Mesothelial cell of epicardium (in vitro differentiated cells): ENCODE measurements around the gene NDUFB5. TPM values are rescaled to one million over a fixed set of nuclear protein-coding genes. Genes with fewer than 3 reads are reported as not detected.

Experiments
- DNase-seq, 2 experiments: peaks; one replicate each; pipeline ENCODE4 v3.0.0; 2021; ENCODE audit warnings: low spot score in 2 of 2; ENCODE audit not compliant: unreplicated experiment in 2 of 2
- H3K27ac Mint-ChIP-seq: 2 replicates; pipeline ENCODE4 v1.8.0; 2021; ENCODE audit warnings: mixed read lengths
- H3K27me3 Mint-ChIP-seq: 2 replicates; pipeline ENCODE4 v1.8.0; 2021; ENCODE audit warnings: low read depth, mixed read lengths
- H3K36me3 Mint-ChIP-seq: 2 replicates; pipeline ENCODE4 v1.8.0; 2021; ENCODE audit warnings: mixed read lengths
- H3K4me1 Mint-ChIP-seq: 2 replicates; pipeline ENCODE4 v1.8.0; 2021; ENCODE audit warnings: mixed read lengths
- H3K4me3 Mint-ChIP-seq: 2 replicates; pipeline ENCODE4 v1.8.0; 2021; ENCODE audit warnings: mild to moderate bottlenecking, moderate library complexity, mixed read lengths
- H3K9me3 Mint-ChIP-seq: 2 replicates; pipeline ENCODE4 v1.8.0; 2021; ENCODE audit warnings: mixed read lengths
- total RNA-seq: library from RNA; stranded (reverse); gene quantifications from 3 replicates; pipeline ENCODE4 v1.2.1, GENCODE V29; 2021
- TF ChIP-seq, protein P1 (sequence below): fragments of 200-600 bp; sonication (generic); IDR thresholded peaks from one replicate; pipeline ENCODE4 v1.5.0; 2021; ENCODE audit warnings: antibody characterized with exemption; ENCODE audit not compliant: unreplicated experiment

NDUFB5 gene
- total RNA-seq, 1 donor from 2014 or later = 66.9 TPM

- Mint-ChIP-seq H3K4me3 (no peak overlapping the region), H3K27me3 (no peaks in the 10 kb centered on the region), H3K27ac (peak overlapping the region; percentile 58), H3K9me3 (no peaks in the 10 kb centered on the region), H3K36me3 (peaks cover 20% of the 10 kb centered on the region), H3K4me1 (peaks cover 12% of the 10 kb centered on the region)
- no peak for DNase-seq
- TF ChIP-seq, protein P1, sequence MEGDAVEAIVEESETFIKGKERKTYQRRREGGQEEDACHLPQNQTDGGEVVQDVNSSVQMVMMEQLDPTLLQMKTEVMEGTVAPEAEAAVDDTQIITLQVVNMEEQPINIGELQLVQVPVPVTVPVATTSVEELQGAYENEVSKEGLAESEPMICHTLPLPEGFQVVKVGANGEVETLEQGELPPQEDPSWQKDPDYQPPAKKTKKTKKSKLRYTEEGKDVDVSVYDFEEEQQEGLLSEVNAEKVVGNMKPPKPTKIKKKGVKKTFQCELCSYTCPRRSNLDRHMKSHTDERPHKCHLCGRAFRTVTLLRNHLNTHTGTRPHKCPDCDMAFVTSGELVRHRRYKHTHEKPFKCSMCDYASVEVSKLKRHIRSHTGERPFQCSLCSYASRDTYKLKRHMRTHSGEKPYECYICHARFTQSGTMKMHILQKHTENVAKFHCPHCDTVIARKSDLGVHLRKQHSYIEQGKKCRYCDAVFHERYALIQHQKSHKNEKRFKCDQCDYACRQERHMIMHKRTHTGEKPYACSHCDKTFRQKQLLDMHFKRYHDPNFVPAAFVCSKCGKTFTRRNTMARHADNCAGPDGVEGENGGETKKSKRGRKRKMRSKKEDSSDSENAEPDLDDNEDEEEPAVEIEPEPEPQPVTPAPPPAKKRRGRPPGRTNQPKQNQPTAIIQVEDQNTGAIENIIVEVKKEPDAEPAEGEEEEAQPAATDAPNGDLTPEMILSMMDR = no peak
These were observed 9.2 kb downstream of the NDUFB5 start for GRCh38 chr3:179613807-179614206.

DNA sequence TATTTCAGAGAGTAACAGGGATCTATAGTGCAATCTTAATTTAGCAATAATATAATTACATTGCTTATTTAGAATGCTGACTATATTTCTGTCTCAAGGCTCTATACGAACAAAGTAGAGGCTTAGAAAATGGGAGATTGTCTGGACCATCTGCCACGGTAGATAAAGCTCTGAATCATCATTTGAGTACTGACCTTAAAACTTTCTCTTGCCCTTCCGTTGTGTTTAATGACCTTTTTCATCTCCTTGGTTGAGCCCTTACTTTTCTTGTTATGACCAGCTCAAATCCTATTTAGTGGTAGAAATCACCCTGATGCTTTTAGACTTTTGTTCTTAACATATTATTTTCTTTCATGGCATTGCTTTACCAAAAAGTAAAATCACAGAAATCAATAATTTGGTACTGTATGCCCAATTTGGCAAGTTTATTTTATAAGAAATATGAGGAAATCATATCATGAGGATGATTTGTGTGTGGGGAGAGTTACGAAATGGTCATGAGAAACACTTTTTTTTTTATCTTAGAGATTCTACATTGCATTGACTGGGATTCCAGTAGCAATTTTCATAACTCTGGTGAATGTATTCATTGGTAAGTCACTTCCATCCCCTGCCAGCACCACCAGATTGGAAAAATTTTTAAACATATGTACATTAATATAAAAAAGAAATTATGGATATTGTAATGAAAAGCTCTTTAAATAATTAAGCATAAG, 11.0 kb downstream of the NDUFB5 start:
- Mint-ChIP-seq H3K27me3 (no peaks in the 10 kb centered on the region), H3K36me3 (peaks cover 30% of the 10 kb centered on the region), H3K4me3 (no peak overlapping the region), H3K4me1 (peaks cover 12% of the 10 kb centered on the region), H3K9me3 (no peaks in the 10 kb centered on the region), H3K27ac (no peak overlapping the region)
- no peak for DNase-seq
- TF ChIP-seq, protein P1 = no peak

- DNase-seq = no peak
- TF ChIP-seq, protein P1 = no peak
- Mint-ChIP-seq H3K9me3 (no peaks in the 10 kb centered on the region), H3K27ac (no peak overlapping the region), H3K4me3 (no peak overlapping the region), H3K4me1 (no peaks in the 10 kb centered on the region), H3K27me3 (no peaks in the 10 kb centered on the region), H3K36me3 (peaks cover 48% of the 10 kb centered on the region)
These were observed 17.4 kb downstream of the NDUFB5 start for GRCh38 chr3:179622023-179622422.

GRCh38 chr3:179624451-179624850, 19.9 kb downstream of the NDUFB5 start:
- no peaks in the 10 kb centered on the region for H3K27me3 Mint-ChIP-seq
- TF ChIP-seq, protein P1 = no peak
- no peaks in the 10 kb centered on the region for H3K4me1 Mint-ChIP-seq
- no peak for DNase-seq
- no peaks in the 10 kb centered on the region for H3K9me3 Mint-ChIP-seq
- no peak overlapping the region for H3K4me3 Mint-ChIP-seq
- H3K36me3 Mint-ChIP-seq = peaks cover 34% of the 10 kb centered on the region
- no peak overlapping the region for H3K27ac Mint-ChIP-seq

DNA sequence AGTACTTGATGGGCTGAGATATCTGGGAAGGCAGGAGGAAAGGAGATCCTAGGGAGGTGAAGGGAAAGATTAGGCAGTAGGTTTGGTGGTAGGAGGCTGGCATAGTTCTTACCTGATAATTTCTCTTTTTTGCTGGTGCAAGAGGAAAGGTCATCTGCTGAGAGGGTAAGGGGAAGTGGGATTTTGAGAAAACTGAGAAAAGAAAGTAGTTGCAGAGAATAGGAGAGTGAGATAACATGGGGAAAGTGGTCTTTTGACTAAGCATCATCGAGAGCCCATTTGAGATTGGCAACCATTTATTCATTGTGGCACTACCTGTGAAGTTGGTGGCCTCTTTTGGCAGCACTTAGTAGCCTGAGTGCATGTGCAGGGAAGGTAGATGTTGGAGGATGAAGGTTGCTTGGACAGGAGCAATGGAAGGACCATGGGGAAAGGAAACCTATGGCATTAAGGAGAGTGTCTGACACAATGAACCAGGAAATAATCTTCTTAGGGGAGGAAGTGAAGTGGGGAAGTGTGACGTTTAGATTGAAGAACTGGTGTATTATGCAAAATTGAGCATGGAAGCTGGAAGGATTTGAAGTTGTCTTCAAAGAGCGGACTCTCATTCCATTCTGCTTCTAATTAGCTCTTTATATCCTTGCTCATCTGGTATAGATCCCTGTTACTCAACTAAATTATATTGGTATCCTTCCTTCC, 26.3 kb downstream of the NDUFB5 start:
- Mint-ChIP-seq H3K4me1 (no peaks in the 10 kb centered on the region), H3K27me3 (no peaks in the 10 kb centered on the region), H3K27ac (no peak overlapping the region), H3K9me3 (no peaks in the 10 kb centered on the region), H3K4me3 (no peak overlapping the region), H3K36me3 (peaks cover under 1% of the 10 kb centered on the region)
- no peak for DNase-seq
- TF ChIP-seq, protein P1 = no peak
